H1 (cell line): ENCODE results near the gene MYLK. TPM values are rescaled to one million over a fixed set of nuclear protein-coding genes. Genes with fewer than 3 reads are reported as not detected.

Experiments used
- CTCF ChIA-PET: fragments of 300-600 bp; sonication (Branson Sonifier 250); formaldehyde crosslinking; loops from one replicate; lab custom pipeline; 2021; ENCODE audit not compliant: partially characterized antibody; lab: Charles Lee
- POLR2A ChIA-PET: fragments of 300-600 bp; sonication (Branson Sonifier 250); formaldehyde crosslinking; loops from one replicate; lab custom pipeline; 2021; ENCODE audit warnings: inconsistent platforms; ENCODE audit not compliant: partially characterized antibody; lab: Charles Lee
- DNase-seq, 2 experiments: peaks; one replicate each; pipeline versions ENCODE4 v3.0.0 to v3.0.0-alpha.2; 2010 to 2022; ENCODE audit warnings: low spot score in 2 of 2, low read depth in 1 of 2, mixed read lengths in 1 of 2
- FAIRE-seq: peaks from 2 replicates; lab custom pipeline; 2011; peaks lifted over from hg19 to GRCh38; lab: Jason Lieb, UNC
- H2AFZ ChIP-seq: 2 replicates; pipeline ENCODE4 v1.8.1; 2012; ENCODE audit warnings: low read length, inconsistent platforms
- H2AK5ac ChIP-seq: 2 replicates; pipeline ENCODE4 v1.6.1; 2013; ENCODE audit warnings: low read depth, low read length
- H2BK120ac ChIP-seq: replicated peaks from 2 replicates; pipeline ENCODE3; 2013; ENCODE audit warnings: low read depth, low read length, inconsistent platforms
- H2BK12ac ChIP-seq: 2 replicates; pipeline ENCODE4 v1.6.1; 2013; ENCODE audit warnings: low read depth, low read length
- H2BK15ac ChIP-seq: 2 replicates; pipeline ENCODE4 v1.6.1; 2013; ENCODE audit warnings: low read length
- H2BK20ac ChIP-seq: 2 replicates; pipeline ENCODE4 v1.6.1; 2013; ENCODE audit warnings: low read length
- H2BK5ac ChIP-seq: 2 replicates; pipeline ENCODE4 v1.6.1; 2013; ENCODE audit warnings: low read depth, low read length
- H3K14ac ChIP-seq: 2 replicates; pipeline ENCODE4 v1.6.1; 2013; ENCODE audit warnings: inconsistent platforms; ENCODE audit not compliant: insufficient read length
- H3K18ac ChIP-seq: 2 replicates; pipeline ENCODE4 v1.6.1; 2013; ENCODE audit warnings: low read length; ENCODE audit errors: extremely low read depth
- H3K23ac ChIP-seq: 2 replicates; pipeline ENCODE4 v1.6.1; 2013; ENCODE audit warnings: inconsistent platforms; ENCODE audit not compliant: insufficient read length
- H3K23me2 ChIP-seq: 2 replicates; pipeline ENCODE4 v1.6.1; 2013; ENCODE audit warnings: low read depth, low read length
- H3K27ac ChIP-seq: 2 replicates; pipeline ENCODE4 v1.6.1; 2011; ENCODE audit warnings: low read depth, low read length, inconsistent platforms
- H3K27me3 ChIP-seq, 4 experiments: replicated peaks in 1 of 4; 1 replicate in 1 of 4; 2 replicates in 3 of 4; pipeline versions ENCODE4 v1.6.1 to v1.8.1; 2011 to 2013; ENCODE audit warnings: low read length in 3 of 4, mild to moderate bottlenecking in 3 of 4, inconsistent platforms in 2 of 4, mixed read lengths in 2 of 4, moderate library complexity in 1 of 4; ENCODE audit not compliant: control insufficient read depth in 3 of 4, insufficient read depth in 3 of 4; ENCODE audit errors: extremely low read depth in 1 of 4
- H3K36me3 ChIP-seq, 4 experiments: 2 replicates each; pipeline versions ENCODE4 v1.6.1 to v1.8.1; 2011 to 2013; ENCODE audit warnings: mild to moderate bottlenecking in 4 of 4, low read length in 3 of 4, moderate library complexity in 2 of 4, control low read depth in 1 of 4, inconsistent platforms in 1 of 4; ENCODE audit not compliant: insufficient read depth in 4 of 4, control insufficient read depth in 2 of 4
- H3K4ac ChIP-seq: replicated peaks from 2 replicates; pipeline ENCODE3; 2013; ENCODE audit warnings: low read length, low read depth, mixed read lengths, inconsistent platforms; ENCODE audit not compliant: insufficient read length
- H3K4me1 ChIP-seq, 4 experiments: replicated peaks in 1 of 4; 1 replicate in 1 of 4; 2 replicates in 3 of 4; pipeline versions ENCODE4 v1.6.1 to v1.8.1; 2011 to 2013; ENCODE audit warnings: low read length in 3 of 4, inconsistent platforms in 2 of 4, mixed read lengths in 1 of 4; ENCODE audit not compliant: insufficient read depth in 4 of 4, control insufficient read depth in 3 of 4
- H3K4me2 ChIP-seq, 2 experiments: 2 replicates each; pipeline versions ENCODE4 v1.6.1 to v1.8.1; 2011 to 2013; ENCODE audit warnings: low read depth in 2 of 2, low read length in 2 of 2, control low read depth in 1 of 2, inconsistent platforms in 1 of 2, mild to moderate bottlenecking in 1 of 2; ENCODE audit not compliant: insufficient read depth in 1 of 2
- H3K4me3 ChIP-seq, 4 experiments: fragments of 200-600, 300-600 bp in 1 of 4; sonication (generic), shearing (Covaris generic), sonication (Bioruptor Twin) in 1 of 4; 2 replicates each; pipeline versions ENCODE4 v1.5.1 to v1.8.1; 2011 to 2016; ENCODE audit warnings: low read length in 4 of 4, low read depth in 3 of 4, control low read depth in 2 of 4, inconsistent platforms in 2 of 4, mild to moderate bottlenecking in 2 of 4, mixed read lengths in 1 of 4, moderate library complexity in 1 of 4; ENCODE audit not compliant: insufficient read depth in 2 of 4; ENCODE audit errors: extremely low read depth in 1 of 4
- H3K56ac ChIP-seq: replicated peaks from 2 replicates; pipeline ENCODE3; 2013; ENCODE audit warnings: low read depth, mild to moderate bottlenecking, mixed read lengths, low read length, inconsistent platforms; ENCODE audit not compliant: insufficient read length
- H3K79me1 ChIP-seq: 2 replicates; pipeline ENCODE4 v1.6.1; 2013; ENCODE audit warnings: low read depth, low read length, control low read depth
- H3K79me2 ChIP-seq, 2 experiments: 2 replicates each; pipeline versions ENCODE4 v1.6.1 to v1.8.1; 2012 to 2013; ENCODE audit warnings: low read length in 2 of 2, mild to moderate bottlenecking in 2 of 2, inconsistent platforms in 1 of 2; ENCODE audit not compliant: insufficient read depth in 2 of 2, control insufficient read depth in 1 of 2
- H3K9ac ChIP-seq, 4 experiments: replicated peaks in 1 of 4; 1 replicate in 1 of 4; 2 replicates in 3 of 4; pipeline versions ENCODE4 v1.6.1 to v1.8.1; 2011 to 2013; ENCODE audit warnings: low read depth in 3 of 4, low read length in 3 of 4, control low read depth in 2 of 4, mild to moderate bottlenecking in 2 of 4, moderate library complexity in 2 of 4, inconsistent platforms in 1 of 4; ENCODE audit errors: extremely low read depth in 1 of 4
- H3K9me3 ChIP-seq, 2 experiments: 2 replicates each; pipeline versions ENCODE4 v1.6.1 to v1.8.1; 2012 to 2013; ENCODE audit warnings: mild to moderate bottlenecking in 2 of 2, moderate library complexity in 2 of 2, control low read depth in 1 of 2, inconsistent platforms in 1 of 2, low read depth in 1 of 2, low read length in 1 of 2, mixed read lengths in 1 of 2; ENCODE audit not compliant: insufficient read depth in 2 of 2
- H4K20me1 ChIP-seq, 2 experiments: replicated peaks in 1 of 2; 2 replicates each; pipeline versions ENCODE3 to v1.8.1; 2011 to 2013; ENCODE audit warnings: inconsistent platforms in 2 of 2, low read length in 2 of 2, mild to moderate bottlenecking in 1 of 2; ENCODE audit not compliant: insufficient read depth in 2 of 2, control insufficient read depth in 1 of 2
- H4K5ac ChIP-seq: 2 replicates; pipeline ENCODE4 v1.6.1; 2013; ENCODE audit warnings: low read length, low read depth, mixed read lengths, inconsistent platforms; ENCODE audit not compliant: insufficient read length
- H4K8ac ChIP-seq: 2 replicates; pipeline ENCODE4 v1.8.0; 2013; ENCODE audit warnings: mild to moderate bottlenecking, moderate library complexity, low read length, inconsistent platforms; ENCODE audit not compliant: insufficient read depth; ENCODE audit errors: extremely low read depth
- H4K91ac ChIP-seq: replicated peaks from 2 replicates; pipeline ENCODE3; 2013; ENCODE audit warnings: low read length, mixed read lengths, inconsistent platforms; ENCODE audit not compliant: insufficient read length
- BRCA1 ChIP-seq: IDR thresholded peaks from 2 replicates; pipeline ENCODE4 v1.6.1; 2012; ENCODE audit warnings: low read depth, low read length, improper control_type of control experiment
- CBX8 ChIP-seq: fragments of 300-800, 300-1000 bp; sonication (generic); IDR thresholded peaks from 2 replicates; pipeline ENCODE4 v1.7.1; 2016; ENCODE audit warnings: low read depth, low read length, borderline replicate concordance
- CHD2 ChIP-seq: IDR thresholded peaks from 2 replicates; pipeline ENCODE4 v1.6.1; 2012; ENCODE audit warnings: low read length, improper control_type of control experiment
- KDM1A ChIP-seq: fragments of 200-600, 300-600 bp; sonication (generic); IDR thresholded peaks from 2 replicates; pipeline ENCODE4 v1.7.1; 2016; ENCODE audit warnings: mild to moderate bottlenecking, low read length, borderline replicate concordance
- KDM5A ChIP-seq: fragments of 200-600 bp; IDR thresholded peaks from 2 replicates; pipeline ENCODE4 v1.7.1; 2012; ENCODE audit warnings: mild to moderate bottlenecking, low read length, inconsistent platforms, mixed read lengths
- NRF1 ChIP-seq: IDR thresholded peaks from 2 replicates; pipeline ENCODE4 v1.6.1; 2011; ENCODE audit warnings: mild to moderate bottlenecking, low read depth, low read length, improper control_type of control experiment
- RNF2 ChIP-seq: fragments of 200-900, 300-1000 bp; sonication (generic); IDR thresholded peaks from 2 replicates; pipeline ENCODE4 v1.7.1; 2016; ENCODE audit warnings: borderline replicate concordance, low read depth, mild to moderate bottlenecking, antibody characterized with exemption, low read length; ENCODE audit not compliant: poor library complexity, severe bottlenecking; ENCODE audit errors: missing control alignments
- SP1 ChIP-seq: IDR thresholded peaks from 2 replicates; pipeline ENCODE4 v1.6.1; 2011; ENCODE audit warnings: low read depth, low read length
- SP2 ChIP-seq: IDR thresholded peaks from 2 replicates; pipeline ENCODE4 v1.6.1; 2012; ENCODE audit warnings: mild to moderate bottlenecking, low read length, inconsistent platforms
- SUZ12 ChIP-seq: fragments of 200-600 bp; sonication (generic); IDR thresholded peaks from 2 replicates; pipeline ENCODE4 v1.6.1; 2012; ENCODE audit warnings: mild to moderate bottlenecking, inconsistent platforms, low read length, moderate library complexity, mixed read lengths
- TCF12 ChIP-seq: IDR thresholded peaks from 2 replicates; pipeline ENCODE4 v1.6.1; 2011; ENCODE audit warnings: low read depth, mild to moderate bottlenecking, low read length
- TEAD4 ChIP-seq: IDR thresholded peaks from 2 replicates; pipeline ENCODE4 v1.6.1; 2012; ENCODE audit warnings: low read depth, low read length, inconsistent platforms, mixed read lengths
- USF2 ChIP-seq: IDR thresholded peaks from 2 replicates; pipeline ENCODE4 v1.6.1; 2011; ENCODE audit warnings: low read length, improper control_type of control experiment
- WGBS, 2 experiments: shearing (Covaris generic) in 1 of 2; methylation state at CpG; one replicate each; pipeline versions ENCODE4 v1.1.6 to v1.1.7; 2013 to 2015; ENCODE audit warnings: low lambda C conversion rate in 2 of 2, mixed read lengths in 2 of 2, inconsistent platforms in 1 of 2, low coverage in 1 of 2, missing lambda C conversion rate in 1 of 2; ENCODE audit not compliant: insufficient replicate concordance in 2 of 2, insufficient coverage in 1 of 2, insufficient read length in 1 of 2; ENCODE audit errors: extremely low coverage in 1 of 2, missing lambda C conversion rate in 1 of 2; 5-methylcytosine and 5-hydroxymethylcytosine counted together
- polyA plus RNA-seq, 7 experiments: library from polyadenylated mRNA; depleted of rRNA in 3 of 7; stranded (reverse) in 5 of 7; unstranded in 2 of 7; fragments of >200 nt in 5 of 7; fragments of 200-250 nt in 2 of 7; gene quantifications; 1 replicate in 5 of 7; 2 replicates in 1 of 7; 4 replicates in 1 of 7; pipeline versions ENCODE4 v1.2.1 to v1.2.3, GENCODE V29; 2011 to 2013; ENCODE audit warnings: missing spikeins in 2 of 7, mixed read lengths in 2 of 7
- total RNA-seq: library from RNA; stranded (reverse); fragmentation: NEBNext Ultra II Directional; extraction: Animal tissue kit (Norgen Biotek cat#: 25700); gene quantifications from 2 replicates; pipeline ENCODE4 v1.2.1, GENCODE V29; 2021
- TF ChIP-seq, protein P1 (sequence below): IDR thresholded peaks from 2 replicates; pipeline ENCODE4 v1.6.1; 2012; ENCODE audit warnings: inconsistent platforms

The MYLK gene
- total and polyA plus RNA-seq, 2 of the 8 experiments (the other 6 are each of a cell fraction or from before 2014, with no cell fraction given) = 11.6 to 21.3 TPM

- DNase-seq (no peak), FAIRE-seq (no peak)
- Histone ChIP-seq H2BK15ac (no peak overlapping the region), H3K27ac (no peak overlapping the region), H3K4me3 (no peak overlapping the region), H3K18ac (no peak overlapping the region), H3K23ac (no peak overlapping the region), H3K4me2 (no peak overlapping the region), H3K9me3 (peaks cover 14 to 17% of the 10 kb centered on the region in 2 experiments), H3K56ac (no peak overlapping the region), H2BK20ac (no peak overlapping the region), H2AK5ac (no peak overlapping the region), H4K5ac (no peak overlapping the region), H3K23me2 (no peaks in the 10 kb centered on the region), H3K14ac (no peak overlapping the region), H4K8ac (no peak overlapping the region), H3K79me1 (no peaks in the 10 kb centered on the region), H4K20me1 (no peaks in the 10 kb centered on the region), H4K91ac (no peak overlapping the region), H3K4ac (no peak overlapping the region), H2AFZ (no peak overlapping the region), H3K36me3 (no peaks in the 10 kb centered on the region; a peak in 1 of 8 replicates), H2BK5ac (no peak overlapping the region), H2BK120ac (no peak overlapping the region), H3K9ac (no peak overlapping the region), H3K27me3 (no peaks in the 10 kb centered on the region), H2BK12ac (no peak overlapping the region), H3K4me1 (no peaks in the 10 kb centered on the region), H3K79me2 (no peaks in the 10 kb centered on the region)
- ChIA-PET POLR2A (no interaction called here), CTCF (no interaction called here)
- 94% methylated on average over 1 of the region's 1 CpG; no CpG with 5 or more reads in 1 of the 2 experiments for WGBS, 2 experiments
- no peak for TF ChIP-seq BRCA1
- no peak for TF ChIP-seq CHD2
- TF ChIP-seq, protein P1, sequence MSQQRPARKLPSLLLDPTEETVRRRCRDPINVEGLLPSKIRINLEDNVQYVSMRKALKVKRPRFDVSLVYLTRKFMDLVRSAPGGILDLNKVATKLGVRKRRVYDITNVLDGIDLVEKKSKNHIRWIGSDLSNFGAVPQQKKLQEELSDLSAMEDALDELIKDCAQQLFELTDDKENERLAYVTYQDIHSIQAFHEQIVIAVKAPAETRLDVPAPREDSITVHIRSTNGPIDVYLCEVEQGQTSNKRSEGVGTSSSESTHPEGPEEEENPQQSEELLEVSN = no peak
- TF ChIP-seq NRF1 = no peak
- no peak for TF ChIP-seq TCF12
- no peak for TF ChIP-seq SUZ12
- TF ChIP-seq USF2 = no peak
- no peak for TF ChIP-seq TEAD4
- TF ChIP-seq KDM5A = no peak
- TF ChIP-seq SP1 = no peak
- no peak for TF ChIP-seq SP2
- no peak for TF ChIP-seq RNF2
- no peak for TF ChIP-seq CBX8
- TF ChIP-seq KDM1A = no peak
Measured at GRCh38 chr3:123847209-123847608, 36.9 kb downstream of the MYLK start.
